ENCODE data around the gene SSC4D.
A peak's percentile ranks its signal among the peaks of the same experiment; 100 is the strongest.

Gene SSC4D

DNA sequence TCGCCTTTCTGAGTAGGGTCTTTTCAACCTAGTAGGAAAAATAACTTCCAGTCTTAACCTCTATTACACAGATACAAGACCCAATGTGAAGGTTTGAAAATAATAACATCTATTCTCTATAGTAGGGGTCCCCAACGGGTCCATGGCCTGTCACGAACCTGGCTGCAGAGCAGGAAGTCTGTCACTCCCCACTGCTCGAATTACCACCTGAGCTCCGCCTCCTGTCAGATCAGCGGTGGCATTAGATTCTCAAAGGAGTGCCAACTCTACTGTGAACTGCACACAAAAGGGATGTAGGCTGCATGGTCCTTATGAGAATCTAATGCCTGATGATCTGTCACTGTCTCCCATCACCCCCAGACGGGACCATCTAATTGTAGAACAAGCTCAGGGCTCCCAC is 58.1 kb downstream of the SSC4D start:
- no peak for DNase-seq

DNA sequence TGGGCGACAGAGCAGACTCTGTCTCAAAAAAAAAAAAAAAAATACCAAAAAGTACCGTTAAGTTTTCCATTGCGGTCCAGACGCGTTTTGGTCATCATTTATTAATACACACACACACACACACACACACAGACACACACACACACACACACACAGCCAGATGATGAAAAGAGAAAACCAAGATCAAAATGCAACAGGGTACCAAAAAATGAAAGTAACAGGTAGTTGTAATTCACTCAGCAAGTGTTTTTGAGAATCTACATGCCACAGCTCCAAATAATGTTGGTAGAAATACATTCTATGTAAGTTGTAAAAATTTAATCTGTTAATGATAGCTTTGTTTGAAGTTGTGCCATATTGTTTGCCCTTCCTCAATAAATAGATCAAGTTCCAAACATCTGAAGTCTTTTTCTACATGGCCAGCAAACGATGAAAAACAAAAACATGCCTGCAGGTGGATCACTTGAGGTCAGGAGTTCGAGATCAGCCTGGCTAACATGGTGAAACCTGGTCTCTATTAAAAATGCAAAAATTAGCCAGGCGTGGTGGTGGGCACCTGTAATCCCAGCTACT is 60.1 kb downstream of the SSC4D start:
- no peak for DNase-seq

DNA sequence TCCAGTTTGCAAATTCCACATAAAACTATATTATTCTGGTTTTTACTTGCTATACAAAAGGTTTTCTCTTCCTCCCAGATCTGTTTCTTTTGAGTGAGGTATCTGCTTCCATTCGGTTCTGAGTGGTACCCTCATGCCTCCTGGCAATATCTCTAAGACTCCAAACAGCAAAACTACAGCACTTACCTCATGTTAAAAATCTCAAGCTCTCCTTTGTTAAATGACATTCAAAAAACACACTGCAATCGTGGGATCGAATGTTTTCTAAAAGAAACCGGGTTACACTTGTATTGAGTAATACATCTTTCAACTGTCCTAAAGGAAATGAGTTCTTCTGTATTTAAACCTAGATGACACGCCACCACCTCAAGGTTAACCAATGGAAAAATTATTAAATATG is 61.8 kb downstream of the SSC4D start:
- DNase-seq, result no peak

DNA sequence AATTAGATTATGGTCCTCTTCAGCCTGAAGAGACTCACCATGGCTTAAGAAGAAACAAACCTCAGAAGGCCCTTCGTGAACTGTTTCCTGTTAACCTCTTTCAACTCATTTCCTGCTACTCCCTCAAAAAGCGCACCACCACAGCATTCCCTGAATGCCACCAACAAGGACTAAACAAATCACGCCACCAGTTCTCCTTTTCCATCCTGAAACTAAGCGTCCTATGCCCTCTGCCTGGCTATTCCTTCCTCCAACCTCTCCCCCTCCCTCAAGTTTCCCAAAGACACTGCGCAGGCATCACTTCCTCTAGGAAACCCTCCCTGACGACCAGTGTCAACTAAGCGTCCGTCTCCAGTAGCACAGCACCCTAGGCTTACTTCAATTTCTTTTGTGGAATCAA is 62.7 kb downstream of the SSC4D start:
- peak; percentile 34 to 51 (median 47) for DNase-seq

DNA sequence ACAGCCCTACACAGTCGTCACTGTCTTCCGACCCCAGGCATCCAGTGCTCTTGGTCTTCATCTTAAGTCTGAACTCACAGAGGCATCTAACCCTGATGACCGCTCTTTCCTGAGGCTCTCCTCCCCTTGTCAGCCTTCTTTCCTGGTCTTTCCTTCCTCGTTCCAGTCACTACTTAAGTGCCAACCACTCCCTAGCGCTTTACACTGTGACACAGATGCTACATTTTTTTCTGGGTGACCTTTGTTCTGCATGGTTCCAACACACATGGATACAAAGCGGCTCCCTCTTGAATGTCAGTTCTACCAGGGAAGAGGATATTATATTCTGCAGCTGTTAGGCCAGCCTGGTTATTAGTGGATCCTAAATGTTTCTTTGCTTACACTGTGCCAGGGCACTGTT is 63.4 kb downstream of the SSC4D start:
- DNase-seq, result no peak

DNA sequence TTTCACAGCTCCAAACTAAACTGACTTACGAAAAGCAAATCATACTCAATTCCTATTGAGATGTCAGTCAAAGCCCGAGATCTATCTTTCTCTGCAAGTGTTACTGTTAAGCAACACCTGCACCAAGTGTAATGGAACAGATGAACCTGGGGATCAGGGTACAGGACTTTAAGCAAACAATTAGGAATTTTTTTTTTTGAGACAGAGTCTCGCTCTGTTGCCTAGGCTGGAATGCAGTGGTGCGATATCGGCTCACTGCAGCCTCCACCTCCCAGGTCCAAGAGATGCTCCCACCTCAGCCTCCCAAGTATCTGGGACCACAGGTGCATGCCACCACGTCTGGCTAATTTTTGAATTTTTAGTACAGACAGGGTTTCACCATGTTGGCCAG is 65.6 kb downstream of the SSC4D start:
- no peak for DNase-seq

DNA sequence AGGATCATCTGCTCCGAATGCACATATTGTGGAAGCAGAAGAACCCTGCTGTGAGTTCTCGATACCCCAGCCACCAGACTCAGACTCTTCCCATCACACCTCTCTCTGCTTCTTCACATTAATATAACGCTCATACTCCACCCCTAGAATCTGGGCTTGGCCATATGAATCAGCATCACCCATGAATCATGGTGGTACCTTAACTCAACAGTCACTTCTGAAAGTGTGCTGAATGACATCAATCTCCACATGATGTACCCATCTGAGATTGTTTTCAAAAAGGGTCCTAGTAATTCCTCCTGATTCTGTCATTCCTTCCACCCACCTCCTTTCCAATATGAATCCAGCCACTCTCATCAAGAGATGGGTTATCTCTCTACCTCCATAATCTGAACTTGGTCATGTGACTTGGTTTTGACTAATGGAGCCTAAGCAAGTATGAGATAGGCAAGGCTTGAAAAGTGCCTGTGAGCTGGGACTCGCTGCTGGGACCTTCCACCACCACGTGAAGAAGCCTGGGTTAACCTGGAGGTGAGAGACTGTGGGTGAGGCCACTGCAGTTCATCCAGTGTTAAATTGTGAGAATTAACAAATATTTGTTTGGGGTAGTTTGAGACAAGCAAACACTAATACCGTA is 66.1 kb downstream of the SSC4D start:
- no peak for DNase-seq

DNA sequence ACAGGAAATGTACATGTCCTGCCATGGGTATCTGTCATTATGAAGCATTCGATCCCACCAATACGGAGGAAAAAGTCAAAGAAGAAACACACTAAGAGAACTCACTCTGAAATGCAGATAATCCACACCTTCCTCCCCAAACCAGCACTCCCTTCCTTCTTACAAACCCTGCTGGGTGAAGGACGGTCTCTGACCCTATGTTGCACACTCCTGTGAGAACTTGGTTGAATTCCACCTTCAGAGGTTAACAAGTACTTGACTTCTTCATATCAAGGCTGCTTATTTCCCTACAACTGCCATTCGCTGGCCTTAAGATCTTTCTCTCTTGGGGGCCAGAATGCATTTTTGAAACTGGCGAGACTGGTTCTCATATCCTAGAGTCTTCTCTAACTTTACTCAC is 67.3 kb downstream of the SSC4D start:
- DNase-seq, result no peak

DNA sequence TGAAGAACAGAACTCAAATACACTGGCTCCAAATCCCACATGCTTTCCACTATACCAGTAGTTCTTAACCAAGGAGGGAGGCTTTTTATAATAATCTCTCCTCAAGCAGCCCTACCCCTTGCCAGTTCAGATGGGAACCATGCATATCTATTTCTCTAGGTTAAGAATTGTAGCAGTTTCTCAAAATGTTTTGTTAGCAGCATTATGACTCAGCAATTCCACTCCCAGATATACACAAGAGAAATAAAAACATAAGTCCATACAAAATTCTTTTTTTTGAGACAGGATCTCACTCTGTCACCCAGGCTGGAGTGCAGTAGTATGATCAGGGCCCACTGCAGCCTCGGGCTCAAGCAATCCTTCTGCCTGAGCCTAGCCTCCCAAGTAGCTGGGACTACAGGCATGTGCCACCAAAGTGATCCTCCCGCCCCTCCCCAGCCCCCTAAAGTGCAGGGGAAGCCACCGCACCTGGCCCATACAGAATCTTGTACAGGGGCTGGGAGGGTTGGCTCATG is 68.8 kb downstream of the SSC4D start:
- no peak for DNase-seq
